ENCODE measurements around the gene PLA2G4E. TPM values are rescaled to one million over a fixed set of nuclear protein-coding genes. Genes with fewer than 3 reads are reported as not detected.

The PLA2G4E gene
- total RNA-seq, 3 donors from 2014 or later (not counting 1 experiment from before 2014, with no cell fraction given) = not detected

- 78% methylated on average over 4 of the region's 4 CpGs for WGBS (ENCODE audit: insufficient coverage)
- Histone ChIP-seq H3K9me3 (ENCODE audit: control insufficient read depth, insufficient read depth, low read length) (no peaks in the 10 kb centered on the region), H3K36me3 (ENCODE audit: control insufficient read depth, insufficient read depth, low read length) (no peaks in the 10 kb centered on the region), H3K4me1 (ENCODE audit: control insufficient read depth, insufficient read depth, low read length) (no peaks in the 10 kb centered on the region), H3K27ac (ENCODE audit: low read length) (no peak overlapping the region), H3K27me3 (ENCODE audit: control insufficient read depth, insufficient read depth, low read length) (no peaks in the 10 kb centered on the region), H3K4me3 (ENCODE audit: low read length) (no peak overlapping the region)
- Mint-ChIP-seq H3K27me3 (ENCODE audit: low read depth in 2 of 2) (peaks cover 0 to 11% of the 10 kb centered on the region in 2 donors), H3K4me1 (peaks cover 0 to 7% of the 10 kb centered on the region in 2 donors), H3K4me3 (no peak overlapping the region), H3K36me3 (no peaks in the 10 kb centered on the region), H3K9me3 (no peaks in the 10 kb centered on the region), H3K27ac (no peak overlapping the region)
- ATAC-seq (no peak), DNase-seq (no peak)
- no peak for TF ChIP-seq CTCF (IDR thresholded peaks at IDR 0.05)
- intact Hi-C loops (cut with micrococcal nuclease) = no loop called here
Observed at GRCh38 chr15:42001236-42001635, 19.6 kb downstream of the PLA2G4E start.

DNA sequence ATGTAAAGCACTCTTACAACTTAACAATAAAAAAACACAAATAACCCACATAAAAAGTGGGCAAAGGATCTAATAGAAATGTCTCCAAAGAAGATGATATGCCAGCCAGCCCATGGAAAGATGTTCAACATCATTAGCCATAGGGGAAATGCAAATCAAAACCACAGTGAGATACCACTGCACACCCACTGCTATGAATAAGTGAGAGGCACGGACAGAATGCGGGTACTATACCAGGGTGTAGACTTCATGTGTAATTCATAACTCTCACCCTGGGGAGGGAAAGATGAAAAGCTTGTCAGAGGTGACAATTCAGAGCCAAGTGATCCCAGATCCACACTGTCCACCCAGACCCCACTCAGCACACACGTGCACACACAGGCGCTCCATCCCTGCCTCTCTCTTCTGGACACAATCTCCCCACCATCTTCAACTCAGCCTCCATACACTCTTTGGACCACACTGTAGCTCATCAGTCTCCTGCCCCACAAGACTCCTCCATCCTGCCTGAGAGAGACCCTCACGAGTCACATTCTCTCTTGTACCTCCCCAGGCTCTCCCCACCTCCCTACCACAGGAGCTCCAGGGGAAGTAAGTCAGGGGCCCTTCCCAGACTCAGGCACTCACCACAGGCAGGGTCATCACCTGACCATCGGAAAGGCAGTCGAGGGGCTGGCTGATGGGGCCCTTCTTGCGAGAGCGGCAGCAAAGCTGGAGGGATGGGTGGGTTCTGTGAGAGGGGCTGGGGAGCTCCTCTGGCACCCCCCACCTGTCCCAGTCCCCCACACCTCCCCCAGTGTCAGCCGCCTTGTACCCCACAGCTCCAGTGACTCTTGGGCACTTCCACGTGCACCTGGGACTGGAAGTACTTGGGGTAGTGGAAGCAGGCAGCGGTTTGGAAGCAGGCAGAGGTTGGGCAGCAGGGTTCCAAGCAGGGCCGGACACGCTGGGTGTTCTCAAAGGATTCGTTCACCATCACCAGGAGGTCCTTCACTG, 21.3 kb downstream of the PLA2G4E start:
- no peak overlapping the region for H3K27ac Mint-ChIP-seq

GRCh38 chr15:41997845-41998244, 23.0 kb downstream of the PLA2G4E start:
- H3K9me3 Mint-ChIP-seq = no peaks in the 10 kb centered on the region
- no peaks in the 10 kb centered on the region for H3K9me3 ChIP-seq (ENCODE audit: control insufficient read depth, insufficient read depth, low read length)
- intact Hi-C loops (cut with micrococcal nuclease) = no loop called here
- H3K27me3 Mint-ChIP-seq (ENCODE audit: low read depth in 2 of 2) = peaks cover 0 to 11% of the 10 kb centered on the region in 2 donors
- no peaks in the 10 kb centered on the region for H3K36me3 Mint-ChIP-seq
- H3K4me1 Mint-ChIP-seq = peaks cover 0 to 7% of the 10 kb centered on the region in 2 donors
- no peak overlapping the region for H3K27ac Mint-ChIP-seq
- H3K27ac ChIP-seq (ENCODE audit: low read length) = no peak overlapping the region
- H3K4me3 ChIP-seq (ENCODE audit: low read length) = no peak overlapping the region
- DNase-seq (no peak), ATAC-seq (no peak)
- no peaks in the 10 kb centered on the region for H3K36me3 ChIP-seq (ENCODE audit: control insufficient read depth, insufficient read depth, low read length)
- no peaks in the 10 kb centered on the region for H3K27me3 ChIP-seq (ENCODE audit: control insufficient read depth, insufficient read depth, low read length)
- WGBS (ENCODE audit: insufficient coverage) = 77% methylated on average over 3 of the region's 3 CpGs
- H3K4me1 ChIP-seq (ENCODE audit: control insufficient read depth, insufficient read depth, low read length) = no peaks in the 10 kb centered on the region
- TF ChIP-seq CTCF (IDR thresholded peaks at IDR 0.05) = no peak
- H3K4me3 Mint-ChIP-seq = no peak overlapping the region

More for the DNA sequence above, 21.3 kb downstream of the PLA2G4E start:
- no peaks in the 10 kb centered on the region for H3K36me3 Mint-ChIP-seq
- intact Hi-C loops (cut with micrococcal nuclease) = no loop called here
- H3K27me3 Mint-ChIP-seq (ENCODE audit: low read depth in 2 of 2) = peaks cover 0 to 11% of the 10 kb centered on the region in 2 donors
- H3K27ac ChIP-seq (ENCODE audit: low read length) = no peak overlapping the region
- H3K4me3 Mint-ChIP-seq = no peak overlapping the region
- H3K4me3 ChIP-seq (ENCODE audit: low read length) = no peak overlapping the region
- DNase-seq = no peak
- H3K4me1 ChIP-seq (ENCODE audit: control insufficient read depth, insufficient read depth, low read length) = no peaks in the 10 kb centered on the region
- H3K4me1 Mint-ChIP-seq = peaks cover 0 to 7% of the 10 kb centered on the region in 2 donors
- 79% methylated on average over 8 of the region's 15 CpGs for WGBS (ENCODE audit: insufficient coverage)
- H3K9me3 Mint-ChIP-seq = no peaks in the 10 kb centered on the region
- no peaks in the 10 kb centered on the region for H3K36me3 ChIP-seq (ENCODE audit: control insufficient read depth, insufficient read depth, low read length)
- no peak for TF ChIP-seq CTCF (IDR thresholded peaks at IDR 0.05)
- no peaks in the 10 kb centered on the region for H3K27me3 ChIP-seq (ENCODE audit: control insufficient read depth, insufficient read depth, low read length)
- no peaks in the 10 kb centered on the region for H3K9me3 ChIP-seq (ENCODE audit: control insufficient read depth, insufficient read depth, low read length)
- ATAC-seq = peak in 1 of 3 donors; percentile 52

All from natural killer cell (primary cell).